Common myeloid progenitor, CD34-positive (primary cell): ENCODE results near the gene ECT2L.

Experiments
- CTCF ChIA-PET: fragments of 350-600 bp; sonication (Branson Sonifier 250); formaldehyde crosslinking; loops from one replicate; lab custom pipeline; 2021; ENCODE audit warnings: antibody characterized with exemption; lab: Charles Lee
- POLR2A ChIA-PET: fragments of 350-600 bp; sonication (Branson Sonifier 250); formaldehyde crosslinking; loops from one replicate; lab custom pipeline; 2021; ENCODE audit warnings: antibody characterized with exemption; lab: Charles Lee
- DNase-seq, 3 donors: peaks; one replicate each; pipeline versions ENCODE4 v3.0.0 to v3.0.0-alpha.2; 2013
- H3K27ac ChIP-seq, 2 experiments: 1 replicate in 1 of 2; 2 replicates in 1 of 2; pipeline ENCODE4 v1.7.0; 2013; ENCODE audit warnings: inconsistent platforms in 2 of 2, low read length in 2 of 2, mild to moderate bottlenecking in 2 of 2, low read depth in 1 of 2, moderate library complexity in 1 of 2; ENCODE audit not compliant: severe bottlenecking in 2 of 2, insufficient read depth in 1 of 2, poor library complexity in 1 of 2
- H3K27me3 ChIP-seq, 5 experiments: replicated peaks in 2 of 5; 1 replicate in 3 of 5; 2 replicates in 2 of 5; pipeline versions ENCODE4 v1.6.1 to v1.7.0; 2013; ENCODE audit warnings: low read length in 4 of 5, mild to moderate bottlenecking in 2 of 5, moderate library complexity in 2 of 5, inconsistent platforms in 1 of 5; ENCODE audit not compliant: insufficient read depth in 5 of 5, control insufficient read depth in 4 of 5
- H3K36me3 ChIP-seq, 4 experiments: 1 replicate in 2 of 4; 2 replicates in 2 of 4; pipeline versions ENCODE4 v1.6.1 to v1.7.0; 2013; ENCODE audit warnings: low read length in 3 of 4, control low read depth in 1 of 4, mild to moderate bottlenecking in 1 of 4; ENCODE audit not compliant: control insufficient read depth in 4 of 4, insufficient read depth in 4 of 4
- H3K4me1 ChIP-seq, 4 experiments: 1 replicate in 3 of 4; 2 replicates in 1 of 4; pipeline versions ENCODE4 v1.6.1 to v1.7.1; 2013; ENCODE audit warnings: low read length in 3 of 4, mild to moderate bottlenecking in 3 of 4, control low read depth in 1 of 4, inconsistent platforms in 1 of 4, moderate library complexity in 1 of 4; ENCODE audit not compliant: control insufficient read depth in 4 of 4, insufficient read depth in 4 of 4; ENCODE audit errors: control extremely low read depth in 1 of 4
- H3K4me3 ChIP-seq, 7 experiments: 1 replicate in 4 of 7; 2 replicates in 3 of 7; pipeline versions ENCODE4 v1.5.1 to v1.7.0; 2013; ENCODE audit warnings: mild to moderate bottlenecking in 7 of 7, low read length in 6 of 7, moderate library complexity in 6 of 7, inconsistent platforms in 2 of 7, low read depth in 2 of 7, control low read depth in 1 of 7; ENCODE audit not compliant: insufficient read depth in 4 of 7, control insufficient read depth in 1 of 7; ENCODE audit errors: extremely low read depth in 1 of 7
- H3K9me3 ChIP-seq, 5 experiments: 1 replicate in 4 of 5; 2 replicates in 1 of 5; pipeline versions ENCODE4 v1.6.1 to v1.7.1; 2013; ENCODE audit warnings: low read length in 4 of 5, mild to moderate bottlenecking in 2 of 5, inconsistent platforms in 1 of 5, low read depth in 1 of 5, moderate library complexity in 1 of 5; ENCODE audit not compliant: control insufficient read depth in 4 of 5, insufficient read depth in 2 of 5; ENCODE audit errors: control extremely low read depth in 1 of 5
- WGBS: methylation state at CpG from one replicate; pipeline ENCODE4 v1.1.5; 2013; ENCODE audit not compliant: insufficient coverage; 5-methylcytosine and 5-hydroxymethylcytosine counted together

The ECT2L gene

GRCh38 chr6:138945354-138945753 is 149.5 kb downstream of the ECT2L start:
- Histone ChIP-seq H3K9me3 (no peaks in the 10 kb centered on the region), H3K36me3 (peaks cover 8 to 31% (median 19%) of the 10 kb centered on the region in 4 experiments), H3K27me3 (no peaks in the 10 kb centered on the region), H3K27ac (no peak overlapping the region), H3K4me3 (no peak overlapping the region), H3K4me1 (peaks cover 0 to 6% (median 1%) of the 10 kb centered on the region in 4 experiments)
- peak; percentile 20 to 44 (median 34) for DNase-seq
- CTCF ChIA-PET: no interaction called here
- WGBS: 96% methylated on average over 3 of the region's 5 CpGs
- POLR2A ChIA-PET: no interaction called here

- Histone ChIP-seq H3K4me1 (peaks cover 0 to 6% (median 1%) of the 10 kb centered on the region in 4 experiments), H3K27me3 (no peaks in the 10 kb centered on the region), H3K36me3 (peaks cover 2 to 24% (median 15%) of the 10 kb centered on the region in 4 experiments), H3K9me3 (no peaks in the 10 kb centered on the region), H3K4me3 (no peak overlapping the region), H3K27ac (no peak overlapping the region)
- CTCF ChIA-PET: no interaction called here
- no peak for DNase-seq
- WGBS: no CpG with 5 or more reads among the region's 2 CpGs
- POLR2A ChIA-PET: no interaction called here
Measured at GRCh38 chr6:138948004-138948403, 152.1 kb downstream of the ECT2L start.

- CTCF ChIA-PET: no interaction called here
- POLR2A ChIA-PET: no interaction called here
- no CpG with 5 or more reads among the region's 1 CpG for WGBS
Measured at GRCh38 chr6:138948546-138949179, 152.8 kb downstream of the ECT2L start.

GRCh38 chr6:138953451-138953850 is 157.6 kb downstream of the ECT2L start:
- no CpG with 5 or more reads among the region's 1 CpG for WGBS
- Histone ChIP-seq H3K4me1 (peaks cover 0 to 17% (median 3%) of the 10 kb centered on the region in 4 experiments), H3K27me3 (no peaks in the 10 kb centered on the region), H3K36me3 (no peaks in the 10 kb centered on the region), H3K27ac (no peak overlapping the region), H3K4me3 (no peak overlapping the region), H3K9me3 (no peaks in the 10 kb centered on the region)
- peak in 2 of 3 donors; percentile 18 to 28 for DNase-seq
- POLR2A ChIA-PET: no interaction called here
- CTCF ChIA-PET: interaction anchor here (0.9 to 1.1 kb wide), 2 partner anchors 10 to 12 kb away, joined by 3 read pairs; no protein-coding TSS in a partner anchor

More at GRCh38 chr6:138948546-138949179, 152.8 kb downstream of the ECT2L start:
- Histone ChIP-seq H3K27ac (no peak overlapping the region), H3K9me3 (no peaks in the 10 kb centered on the region), H3K4me1 (peaks cover 0 to 6% (median 1%) of the 10 kb centered on the region in 4 experiments), H3K36me3 (peaks cover under 1 to 23% (median 12%) of the 10 kb centered on the region in 4 experiments), H3K4me3 (no peak overlapping the region), H3K27me3 (no peaks in the 10 kb centered on the region)
- peak in 1 of 3 donors; percentile 10 for DNase-seq
